Neuronal stem cell (in vitro differentiated cells): ENCODE results near the gene CUL3.

Source experiments
- DNase-seq: peaks from one replicate; pipeline ENCODE4 v3.0.0-alpha.2; 2013; ENCODE audit warnings: low spot score
- H2AFZ ChIP-seq: one replicate; pipeline ENCODE4 v1.6.1; 2013; ENCODE audit warnings: mild to moderate bottlenecking, low read length, inconsistent platforms
- H2AK5ac ChIP-seq: 2 replicates; pipeline ENCODE4 v1.6.1; 2013; ENCODE audit warnings: low read depth, mild to moderate bottlenecking, inconsistent platforms, low read length, moderate library complexity, mixed read lengths
- H2BK120ac ChIP-seq: 2 replicates; pipeline ENCODE4 v1.6.1; 2013; ENCODE audit warnings: low read depth, mild to moderate bottlenecking, inconsistent platforms, low read length, moderate library complexity, mixed read lengths
- H2BK12ac ChIP-seq: one replicate; pipeline ENCODE4 v1.6.1; 2013; ENCODE audit warnings: low read length, inconsistent platforms
- H2BK15ac ChIP-seq: 2 replicates; pipeline ENCODE4 v1.6.1; 2013; ENCODE audit warnings: mild to moderate bottlenecking, low read length, inconsistent platforms, mixed read lengths
- H2BK5ac ChIP-seq: one replicate; pipeline ENCODE4 v1.6.1; 2013; ENCODE audit warnings: inconsistent platforms, mild to moderate bottlenecking, low read length, moderate library complexity
- H3K14ac ChIP-seq: one replicate; pipeline ENCODE4 v1.6.1; 2013; ENCODE audit warnings: low read length, inconsistent platforms
- H3K18ac ChIP-seq: 2 replicates; pipeline ENCODE4 v1.6.1; 2013; ENCODE audit warnings: low read length, inconsistent platforms
- H3K23ac ChIP-seq: 2 replicates; pipeline ENCODE4 v1.6.1; 2013; ENCODE audit warnings: low read depth, mild to moderate bottlenecking, mixed read lengths, low read length, inconsistent platforms; ENCODE audit not compliant: poor library complexity
- H3K27ac ChIP-seq: replicated peaks from 3 replicates; pipeline ENCODE4 v1.5.1; 2013; ENCODE audit warnings: low read length, inconsistent platforms
- H3K27me3 ChIP-seq, 3 experiments: 2 replicates each; pipeline ENCODE4 v1.6.1; 2013; ENCODE audit warnings: low read length in 3 of 3, mild to moderate bottlenecking in 2 of 3, inconsistent platforms in 1 of 3, low read depth in 1 of 3, mixed read lengths in 1 of 3, moderate library complexity in 1 of 3; ENCODE audit not compliant: control insufficient read depth in 3 of 3, insufficient read depth in 3 of 3
- H3K36me3 ChIP-seq, 2 donors: replicated peaks in 1 of 2; 2 replicates each; pipeline ENCODE4 v1.6.1; 2013; ENCODE audit warnings: low read length in 2 of 2; ENCODE audit not compliant: control insufficient read depth in 2 of 2, insufficient read depth in 2 of 2
- H3K4ac ChIP-seq: 2 replicates; pipeline ENCODE4 v1.6.1; 2013; ENCODE audit warnings: inconsistent platforms, mild to moderate bottlenecking, low read length, moderate library complexity
- H3K4me1 ChIP-seq, 2 donors: 1 replicate in 1 of 2; 2 replicates in 1 of 2; pipeline ENCODE4 v1.6.1; 2013; ENCODE audit warnings: low read length in 2 of 2, low read depth in 1 of 2; ENCODE audit not compliant: control insufficient read depth in 2 of 2, insufficient read depth in 1 of 2
- H3K4me2 ChIP-seq: one replicate; pipeline ENCODE4 v1.6.1; 2013; ENCODE audit warnings: mild to moderate bottlenecking, low read length, inconsistent platforms; ENCODE audit not compliant: insufficient read depth, poor library complexity, severe bottlenecking
- H3K4me3 ChIP-seq, 2 donors: 2 replicates each; pipeline ENCODE4 v1.5.1; 2013; ENCODE audit warnings: low read length in 2 of 2, mild to moderate bottlenecking in 2 of 2, inconsistent platforms in 1 of 2, moderate library complexity in 1 of 2
- H3K79me1 ChIP-seq: one replicate; pipeline ENCODE4 v1.6.1; 2013; ENCODE audit warnings: low read depth, mild to moderate bottlenecking, inconsistent platforms, low read length, moderate library complexity
- H3K9ac ChIP-seq: one replicate; pipeline ENCODE4 v1.6.1; 2013; ENCODE audit warnings: mild to moderate bottlenecking, low read depth, low read length, inconsistent platforms; ENCODE audit not compliant: poor library complexity
- H3K9me3 ChIP-seq, 2 donors: replicated peaks in 1 of 2; 2 replicates each; pipeline versions ENCODE3 to v1.6.1; 2013; ENCODE audit warnings: low read length in 2 of 2, mild to moderate bottlenecking in 2 of 2, inconsistent platforms in 1 of 2, low read depth in 1 of 2, mixed read lengths in 1 of 2, moderate library complexity in 1 of 2; ENCODE audit not compliant: control insufficient read depth in 2 of 2, insufficient read depth in 1 of 2
- H4K8ac ChIP-seq: one replicate; pipeline ENCODE4 v1.6.1; 2013; ENCODE audit warnings: low read depth, mild to moderate bottlenecking, inconsistent platforms, low read length, moderate library complexity
- H4K91ac ChIP-seq: one replicate; pipeline ENCODE4 v1.6.1; 2013; ENCODE audit warnings: low read length, low read depth, mild to moderate bottlenecking, inconsistent platforms; ENCODE audit not compliant: poor library complexity
- WGBS, 2 donors: extraction: QIAGEN DNeasy Blood & Tissue Kit; methylation state at CpG; one replicate each; pipeline ENCODE4 v1.1.7; 2013; ENCODE audit warnings: missing lambda C conversion rate in 2 of 2, mixed read lengths in 1 of 2; ENCODE audit not compliant: insufficient read length in 2 of 2, insufficient replicate concordance in 1 of 2; ENCODE audit errors: extremely low coverage in 2 of 2; 5-methylcytosine and 5-hydroxymethylcytosine counted together

Gene CUL3

DNA sequence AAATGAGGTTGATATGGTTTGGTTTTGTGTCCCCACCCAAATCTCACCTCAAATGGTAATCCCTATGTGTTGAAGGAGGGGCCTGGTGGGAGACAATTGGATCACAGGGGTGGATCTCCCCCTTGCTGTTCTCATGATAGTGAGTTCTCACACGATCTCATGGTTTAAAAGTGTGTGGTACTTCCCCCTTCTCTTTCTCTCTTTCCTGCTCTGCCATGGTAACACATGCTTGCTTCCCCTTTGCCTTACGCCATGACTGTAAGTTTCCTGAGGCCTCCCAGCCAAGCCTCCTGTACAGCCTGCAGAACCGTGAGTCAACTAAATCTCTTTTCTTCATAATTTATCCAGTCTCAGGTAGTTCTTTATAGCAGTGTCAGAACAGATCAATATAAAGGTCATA lies 158.5 kb downstream of the CUL3 start:
- H2BK12ac ChIP-seq: no peak overlapping the region
- no CpG with 5 or more reads among the region's 3 CpGs for WGBS, 2 donors

DNA sequence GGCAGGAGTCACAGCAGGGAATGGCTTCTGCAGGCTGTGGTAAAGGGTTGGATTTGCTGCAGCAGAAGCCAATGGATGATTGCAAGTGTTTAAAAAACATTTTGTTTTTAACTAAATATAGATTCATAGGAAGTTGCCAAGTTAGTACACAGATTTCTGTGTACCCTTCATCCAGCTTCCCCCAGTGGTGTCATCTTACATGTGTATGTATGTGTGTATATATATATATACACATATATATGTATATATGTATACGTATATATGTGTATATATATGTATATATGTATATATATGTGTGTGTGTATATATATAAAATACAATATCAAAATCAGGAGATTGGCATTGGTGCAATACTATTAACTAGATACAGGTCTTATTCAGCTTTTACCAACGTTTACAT lies 164.1 kb downstream of the CUL3 start:
- Histone ChIP-seq H2BK120ac (no peak overlapping the region), H2AK5ac (no peak overlapping the region), H3K9me3 (peaks cover 0 to 2% of the 10 kb centered on the region in 2 donors), H3K36me3 (no peaks in the 10 kb centered on the region), H3K9ac (no peak overlapping the region), H4K91ac (no peak overlapping the region), H3K23ac (no peak overlapping the region), H3K4me2 (no peak overlapping the region), H3K4ac (no peak overlapping the region), H2AFZ (no peak overlapping the region), H2BK5ac (no peak overlapping the region), H2BK15ac (no peak overlapping the region), H3K27me3 (no peaks in the 10 kb centered on the region), H3K4me1 (peaks cover 0 to 2% of the 10 kb centered on the region in 2 donors), H3K18ac (no peak overlapping the region), H3K14ac (no peak overlapping the region), H4K8ac (no peak overlapping the region), H3K4me3 (no peak overlapping the region), H3K27ac (no peak overlapping the region), H3K79me1 (no peaks in the 10 kb centered on the region), H2BK12ac (no peak overlapping the region)
- no CpG with 5 or more reads among the region's 2 CpGs for WGBS, 2 donors
- DNase-seq: no peak

More for the DNA sequence above, 158.5 kb downstream of the CUL3 start:
- no peak overlapping the region for H3K14ac ChIP-seq
- no peak overlapping the region for H3K27ac ChIP-seq
- DNase-seq: no peak
- H2BK120ac ChIP-seq: no peak overlapping the region
- H3K4me1 ChIP-seq: peaks cover 0 to 2% of the 10 kb centered on the region in 2 donors
- no peak overlapping the region for H2BK15ac ChIP-seq
- H2BK5ac ChIP-seq: no peak overlapping the region
- H3K27me3 ChIP-seq: no peaks in the 10 kb centered on the region
- H3K4me3 ChIP-seq: no peak overlapping the region
- H3K4ac ChIP-seq: no peak overlapping the region
- H2AFZ ChIP-seq: no peak overlapping the region
- no peak overlapping the region for H4K91ac ChIP-seq
- H3K18ac ChIP-seq: no peak overlapping the region
- H3K9ac ChIP-seq: no peak overlapping the region
- peaks cover 0 to 6% of the 10 kb centered on the region in 2 donors for H3K9me3 ChIP-seq
- H2AK5ac ChIP-seq: no peak overlapping the region
- H3K79me1 ChIP-seq: no peaks in the 10 kb centered on the region
- H3K36me3 ChIP-seq: no peaks in the 10 kb centered on the region
- no peak overlapping the region for H3K23ac ChIP-seq
- H3K4me2 ChIP-seq: no peak overlapping the region
- H4K8ac ChIP-seq: no peak overlapping the region
